ENCODE measurements around the gene RPP40. TPM values are rescaled to one million over a fixed set of nuclear protein-coding genes. Genes with fewer than 3 reads are reported as not detected.

Gene RPP40
- total and polyA plus RNA-seq, 9 of the 15 experiments (the other 6 are each of a cell fraction or from before 2014, with no cell fraction given), result 22.6 to 114 (median 39.0) TPM

DNA sequence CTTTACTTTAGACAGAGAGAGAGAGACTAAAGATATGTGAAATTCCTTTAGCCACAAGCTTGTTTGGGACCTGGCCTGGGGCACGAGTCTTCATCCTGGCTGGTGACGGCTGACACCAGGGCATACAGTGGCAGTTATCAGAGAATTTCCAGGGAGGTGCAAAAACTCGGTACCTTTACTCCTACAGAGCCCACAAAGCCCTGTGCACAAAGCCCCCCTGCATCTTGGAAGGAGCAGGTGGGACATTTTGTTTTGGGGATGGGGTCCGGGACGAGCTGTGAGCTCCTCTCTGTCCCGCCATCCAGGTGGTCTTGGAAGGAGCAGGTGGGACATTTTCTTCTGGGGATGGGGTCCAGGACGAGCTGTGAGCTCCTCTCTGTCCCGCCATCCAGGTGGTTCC lies 28.9 kb downstream of the RPP40 start (continued):
- TF ChIP-seq POLR2AphosphoS5 (IDR thresholded peaks at IDR 0.05; ENCODE audit: control insufficient read depth, insufficient read depth, low read depth, low read length) (no peak), DMBX1 (CRISPR knock-in tag; IDR thresholded peaks at IDR 0.05; ENCODE audit: borderline replicate concordance) (no peak), GATAD2B (IDR thresholded peaks at IDR 0.05; ENCODE audit: borderline replicate concordance) (no peak), ZNF785 (CRISPR knock-in tag; IDR thresholded peaks at IDR 0.05) (no peak)
- TF ChIP-seq, protein P1, sequence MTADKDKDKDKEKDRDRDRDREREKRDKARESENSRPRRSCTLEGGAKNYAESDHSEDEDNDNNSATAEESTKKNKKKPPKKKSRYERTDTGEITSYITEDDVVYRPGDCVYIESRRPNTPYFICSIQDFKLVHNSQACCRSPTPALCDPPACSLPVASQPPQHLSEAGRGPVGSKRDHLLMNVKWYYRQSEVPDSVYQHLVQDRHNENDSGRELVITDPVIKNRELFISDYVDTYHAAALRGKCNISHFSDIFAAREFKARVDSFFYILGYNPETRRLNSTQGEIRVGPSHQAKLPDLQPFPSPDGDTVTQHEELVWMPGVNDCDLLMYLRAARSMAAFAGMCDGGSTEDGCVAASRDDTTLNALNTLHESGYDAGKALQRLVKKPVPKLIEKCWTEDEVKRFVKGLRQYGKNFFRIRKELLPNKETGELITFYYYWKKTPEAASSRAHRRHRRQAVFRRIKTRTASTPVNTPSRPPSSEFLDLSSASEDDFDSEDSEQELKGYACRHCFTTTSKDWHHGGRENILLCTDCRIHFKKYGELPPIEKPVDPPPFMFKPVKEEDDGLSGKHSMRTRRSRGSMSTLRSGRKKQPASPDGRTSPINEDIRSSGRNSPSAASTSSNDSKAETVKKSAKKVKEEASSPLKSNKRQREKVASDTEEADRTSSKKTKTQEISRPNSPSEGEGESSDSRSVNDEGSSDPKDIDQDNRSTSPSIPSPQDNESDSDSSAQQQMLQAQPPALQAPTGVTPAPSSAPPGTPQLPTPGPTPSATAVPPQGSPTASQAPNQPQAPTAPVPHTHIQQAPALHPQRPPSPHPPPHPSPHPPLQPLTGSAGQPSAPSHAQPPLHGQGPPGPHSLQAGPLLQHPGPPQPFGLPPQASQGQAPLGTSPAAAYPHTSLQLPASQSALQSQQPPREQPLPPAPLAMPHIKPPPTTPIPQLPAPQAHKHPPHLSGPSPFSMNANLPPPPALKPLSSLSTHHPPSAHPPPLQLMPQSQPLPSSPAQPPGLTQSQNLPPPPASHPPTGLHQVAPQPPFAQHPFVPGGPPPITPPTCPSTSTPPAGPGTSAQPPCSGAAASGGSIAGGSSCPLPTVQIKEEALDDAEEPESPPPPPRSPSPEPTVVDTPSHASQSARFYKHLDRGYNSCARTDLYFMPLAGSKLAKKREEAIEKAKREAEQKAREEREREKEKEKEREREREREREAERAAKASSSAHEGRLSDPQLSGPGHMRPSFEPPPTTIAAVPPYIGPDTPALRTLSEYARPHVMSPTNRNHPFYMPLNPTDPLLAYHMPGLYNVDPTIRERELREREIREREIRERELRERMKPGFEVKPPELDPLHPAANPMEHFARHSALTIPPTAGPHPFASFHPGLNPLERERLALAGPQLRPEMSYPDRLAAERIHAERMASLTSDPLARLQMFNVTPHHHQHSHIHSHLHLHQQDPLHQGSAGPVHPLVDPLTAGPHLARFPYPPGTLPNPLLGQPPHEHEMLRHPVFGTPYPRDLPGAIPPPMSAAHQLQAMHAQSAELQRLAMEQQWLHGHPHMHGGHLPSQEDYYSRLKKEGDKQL (CRISPR knock-in tag; IDR thresholded peaks at IDR 0.05; ENCODE audit: borderline replicate concordance), result no peak

Data from K562 (cell line).